ENCODE measurements around the gene ANO6. TPM values are rescaled to one million over a fixed set of nuclear protein-coding genes. Genes with fewer than 3 reads are reported as not detected.

ANO6 gene
- total RNA-seq, 1 donor = 13.7 TPM

DNA sequence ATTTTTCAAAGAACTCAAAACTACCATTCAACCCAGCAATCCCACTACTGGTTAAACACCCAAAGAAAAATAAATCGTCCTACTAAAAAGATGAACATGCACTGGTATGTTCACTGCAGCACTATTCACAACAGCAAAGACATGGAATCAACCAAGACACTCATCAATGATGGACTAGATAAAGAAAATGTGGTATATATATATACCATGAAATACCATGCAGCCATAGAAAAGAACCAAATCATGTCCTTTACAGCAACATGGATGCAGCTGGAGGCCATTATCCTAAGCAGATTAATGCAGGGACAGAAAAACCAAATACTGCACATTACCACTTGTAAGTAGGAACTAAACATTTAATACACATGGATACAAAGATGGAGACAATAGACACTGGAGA lies 3.8 kb upstream of the ANO6 start:
- DNase-seq (ENCODE audit: low read depth in 2 of 3, low spot score in 2 of 3) = no peak

GRCh38 chr12:45213107-45213506 lies 2.8 kb upstream of the ANO6 start:
- DNase-seq (ENCODE audit: low read depth in 2 of 3, low spot score in 2 of 3) = no peak

- DNase-seq (ENCODE audit: low read depth in 2 of 3, low spot score in 2 of 3) = no peak
These were observed 1.8 kb upstream of the ANO6 start for GRCh38 chr12:45214071-45214470.

- peak in 1 of 3 donors; percentile 41 for DNase-seq (ENCODE audit: low read depth in 2 of 3, low spot score in 2 of 3)
These were observed 1.0 kb upstream of the ANO6 start for GRCh38 chr12:45214749-45215418.

DNA sequence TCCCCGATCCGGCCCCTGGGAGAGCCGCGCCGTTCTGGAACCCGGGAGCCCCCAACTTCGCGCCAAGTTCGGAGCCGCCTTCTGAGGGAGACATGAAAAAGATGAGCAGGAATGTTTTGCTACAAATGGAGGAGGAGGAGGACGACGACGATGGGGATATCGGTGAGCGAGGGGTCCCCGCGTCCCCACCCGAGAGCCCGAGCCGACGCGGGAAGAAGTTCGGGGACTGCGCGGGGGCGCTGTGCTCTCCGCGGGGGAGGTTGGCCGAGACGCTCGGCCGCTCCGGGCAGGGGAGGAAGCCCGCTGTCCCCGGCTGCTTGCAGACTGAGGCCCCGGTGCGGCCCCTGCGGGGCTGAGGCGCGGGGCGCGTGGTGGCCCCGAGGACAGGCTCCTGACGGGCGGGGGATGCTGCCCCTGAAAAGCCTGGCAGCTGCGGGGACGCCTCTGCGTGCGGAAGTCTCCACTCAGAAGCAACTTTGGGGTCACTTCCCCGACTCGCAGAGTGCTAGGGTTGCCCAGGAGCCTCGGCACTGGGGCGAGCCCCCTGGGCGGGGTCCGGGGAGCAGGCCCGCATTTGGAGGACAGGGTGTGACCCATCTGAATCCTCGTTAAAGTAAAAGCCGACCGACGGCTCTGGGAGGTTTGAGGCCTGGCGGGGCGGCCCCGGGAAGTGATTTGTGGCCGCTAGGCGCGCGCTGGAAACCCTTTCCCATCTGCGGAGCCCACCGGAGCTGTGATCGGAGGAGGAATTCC lies 511 bp downstream of the ANO6 start:
- peak; percentile 21 to 61 (median 54) for DNase-seq (ENCODE audit: low read depth in 2 of 3, low spot score in 2 of 3)

DNA sequence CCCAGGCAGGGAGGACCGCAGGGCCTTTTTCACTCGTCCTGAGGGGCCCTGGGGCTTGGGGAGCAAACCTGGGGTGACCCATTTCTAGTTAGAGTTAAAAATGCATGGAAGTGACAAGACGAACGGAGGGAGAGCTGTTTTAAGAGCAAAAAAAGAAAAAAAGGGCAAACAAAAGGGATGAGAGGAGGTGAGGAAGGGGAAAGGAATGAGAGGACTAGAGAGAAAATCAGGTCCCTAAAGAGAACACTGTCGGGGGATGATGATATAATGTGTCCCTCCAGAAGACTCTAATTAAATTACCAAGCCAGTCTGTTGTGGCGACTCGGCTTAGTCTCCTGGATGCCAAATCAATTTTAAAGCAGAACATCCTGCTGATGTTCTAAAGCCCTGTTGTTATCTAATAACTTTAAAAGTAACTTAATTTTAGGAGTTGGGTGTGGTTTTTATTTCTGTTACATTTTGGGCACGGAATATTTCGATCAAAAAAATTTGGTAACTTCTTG lies 1.1 kb downstream of the ANO6 start:
- no peak for DNase-seq (ENCODE audit: low read depth in 2 of 3, low spot score in 2 of 3)

GRCh38 chr12:45217846-45218245 lies 2.0 kb downstream of the ANO6 start:
- DNase-seq (ENCODE audit: low read depth in 2 of 3, low spot score in 2 of 3) = no peak

DNA sequence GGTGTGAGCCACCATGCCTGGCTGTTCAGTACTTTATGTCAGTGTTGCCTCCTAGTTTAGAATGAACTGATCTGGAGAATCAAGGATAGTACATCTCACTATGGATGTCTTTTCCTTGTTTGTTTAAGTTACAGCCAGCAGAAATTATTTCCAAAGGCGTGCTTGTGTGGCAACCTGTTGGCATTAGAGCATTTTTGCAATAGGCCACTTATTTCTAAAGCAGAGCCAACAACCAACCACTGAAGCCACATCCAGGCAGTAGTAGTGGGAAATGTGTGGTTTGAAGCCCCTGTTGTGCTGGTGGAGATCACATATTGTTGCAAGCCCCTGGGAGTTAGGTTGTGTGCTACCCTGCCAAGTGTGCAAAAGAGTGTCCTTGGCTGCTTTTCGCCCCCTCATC lies 3.7 kb downstream of the ANO6 start:
- DNase-seq (ENCODE audit: low read depth in 2 of 3, low spot score in 2 of 3) = no peak

DNA sequence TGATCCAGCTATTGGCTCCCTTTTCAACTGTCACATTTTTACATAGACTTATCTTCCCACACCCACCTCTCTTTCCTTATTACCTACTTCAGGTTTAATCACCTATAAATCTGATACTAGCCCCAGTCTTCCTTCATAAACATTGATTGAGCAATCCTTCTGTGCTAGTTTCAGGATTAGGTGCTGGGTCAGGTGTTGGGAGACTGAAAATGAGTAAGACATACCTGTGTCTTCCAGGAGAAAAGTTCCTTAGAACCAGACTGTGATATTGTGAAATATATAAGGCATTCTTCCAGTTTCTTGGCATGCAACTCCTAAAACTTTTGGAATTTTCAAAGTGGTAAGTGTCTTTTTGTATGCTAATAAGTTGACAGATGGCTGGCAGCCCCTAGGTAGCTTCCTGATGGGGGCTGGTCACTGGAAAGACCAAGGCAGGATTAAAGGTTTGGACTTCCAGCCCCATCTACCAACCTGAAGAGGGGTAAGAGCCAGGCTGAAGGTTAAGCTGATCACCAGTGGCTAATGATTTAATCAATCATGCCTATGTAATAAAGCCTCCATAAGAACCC lies 4.6 kb downstream of the ANO6 start:
- DNase-seq (ENCODE audit: low read depth in 2 of 3, low spot score in 2 of 3) = no peak

DNA sequence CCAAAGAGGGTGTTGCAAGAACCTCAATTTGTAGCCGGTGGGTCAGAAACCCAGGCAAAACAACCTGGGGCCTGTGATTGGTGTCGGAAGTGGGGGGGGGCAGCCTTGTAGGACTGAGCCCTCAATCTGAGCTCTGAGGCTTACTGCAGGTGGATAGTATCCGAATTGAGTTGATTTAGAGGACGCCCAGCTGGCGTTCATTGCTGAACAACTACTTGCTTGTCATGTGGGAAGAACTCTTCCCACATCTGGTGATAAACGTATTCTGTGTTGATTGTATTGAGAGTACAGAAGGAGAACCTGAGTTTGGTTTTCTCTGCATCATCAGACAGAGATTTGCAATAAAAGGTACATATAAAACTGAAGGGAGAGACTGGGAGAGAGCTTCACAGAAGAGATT lies 5.1 kb downstream of the ANO6 start:
- no peak for DNase-seq (ENCODE audit: low read depth in 2 of 3, low spot score in 2 of 3)

DNA sequence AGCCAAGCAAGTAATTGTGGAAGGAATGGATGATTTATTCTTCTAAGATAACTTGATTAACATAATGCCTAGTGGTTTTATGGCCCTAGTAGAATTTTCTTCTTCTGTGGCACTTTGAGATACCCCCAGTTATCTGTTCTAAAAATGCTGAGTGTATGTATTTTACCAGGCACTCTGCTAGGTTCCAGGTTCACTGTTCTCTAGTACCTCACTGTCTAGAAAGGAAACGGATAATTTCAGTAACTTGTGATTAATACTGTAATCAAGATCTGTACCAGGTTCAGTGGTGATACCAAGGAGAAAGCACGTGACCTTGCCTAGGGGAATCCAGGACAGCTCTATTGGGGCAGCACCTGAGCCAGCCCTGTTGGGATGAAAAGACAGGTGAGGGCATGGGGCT lies 8.0 kb downstream of the ANO6 start:
- DNase-seq (ENCODE audit: low read depth in 2 of 3, low spot score in 2 of 3) = no peak

DNA sequence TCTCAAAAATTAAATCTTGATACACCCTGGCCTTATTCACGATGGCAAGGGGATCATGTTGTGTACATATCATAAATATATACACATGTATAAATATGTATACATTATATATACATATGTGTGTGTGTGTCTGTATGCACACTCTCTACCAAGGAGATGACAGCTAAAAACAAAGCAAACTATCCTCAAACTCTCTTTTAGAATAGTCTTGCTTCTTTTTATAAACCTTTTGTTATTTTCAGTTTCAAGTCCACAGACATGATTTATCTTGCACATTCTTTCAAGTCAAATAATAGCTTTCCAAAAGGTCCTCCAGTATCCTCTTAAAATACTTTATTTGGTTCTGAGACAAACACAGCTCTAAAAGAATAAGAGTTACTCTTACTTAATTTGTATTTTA lies 8.4 kb downstream of the ANO6 start:
- DNase-seq (ENCODE audit: low read depth in 2 of 3, low spot score in 2 of 3) = no peak

DNA sequence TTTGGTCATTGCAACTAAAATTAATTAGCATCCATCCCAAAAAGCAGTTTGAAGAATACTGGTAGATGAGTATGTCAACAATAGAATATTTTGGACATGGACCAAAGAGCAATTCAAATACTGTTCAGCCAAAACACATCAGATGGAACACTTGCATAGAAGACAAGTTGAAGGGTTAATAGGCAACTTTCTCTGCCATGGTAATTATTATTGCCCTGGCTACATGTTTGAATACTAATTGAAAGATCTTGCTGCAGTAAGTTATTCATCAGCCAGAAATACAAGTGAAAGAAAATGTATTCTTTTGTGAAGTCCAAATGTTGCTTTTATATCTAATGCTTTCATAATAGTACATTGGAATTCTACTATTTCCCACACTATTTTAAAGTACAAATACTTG lies 10.1 kb downstream of the ANO6 start:
- DNase-seq (ENCODE audit: low read depth in 2 of 3, low spot score in 2 of 3) = no peak

DNA sequence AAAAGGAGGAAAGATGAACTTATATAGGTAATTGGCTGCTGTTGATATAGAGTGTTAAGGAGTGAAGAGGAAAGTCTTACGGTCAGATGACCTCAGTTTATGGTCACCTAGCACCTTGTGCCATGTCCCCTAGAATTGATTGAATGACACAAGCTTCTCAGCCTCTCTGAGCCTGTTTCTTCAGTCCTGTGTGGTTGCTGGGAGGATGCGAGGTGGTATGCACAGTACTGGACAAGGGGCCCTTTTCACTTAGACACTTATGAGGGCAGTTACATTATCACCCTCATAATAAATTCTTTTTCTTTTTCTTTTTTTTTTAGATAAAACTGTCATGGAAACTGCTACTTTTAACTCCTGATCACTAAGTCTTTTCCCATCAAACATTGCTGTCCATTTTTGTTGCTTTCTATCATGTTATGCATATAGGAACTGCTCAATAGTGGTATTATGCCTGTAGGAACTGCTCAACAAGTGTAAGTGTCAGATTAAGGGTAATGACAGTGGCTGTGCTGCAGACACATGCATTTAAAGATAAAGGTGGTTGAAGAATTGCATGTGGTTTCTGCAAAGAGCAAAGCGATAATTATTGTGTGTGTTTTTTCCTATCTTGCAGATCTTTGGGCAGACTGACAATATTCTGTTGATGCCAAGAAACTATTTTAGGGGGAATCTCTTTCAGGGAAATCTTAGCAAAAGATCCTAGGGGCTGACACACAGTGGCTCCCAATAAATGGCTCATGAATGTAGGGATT lies 11.6 kb downstream of the ANO6 start:
- DNase-seq (ENCODE audit: low read depth in 2 of 3, low spot score in 2 of 3) = peak in 2 of 3 donors; percentile 25 to 56

DNA sequence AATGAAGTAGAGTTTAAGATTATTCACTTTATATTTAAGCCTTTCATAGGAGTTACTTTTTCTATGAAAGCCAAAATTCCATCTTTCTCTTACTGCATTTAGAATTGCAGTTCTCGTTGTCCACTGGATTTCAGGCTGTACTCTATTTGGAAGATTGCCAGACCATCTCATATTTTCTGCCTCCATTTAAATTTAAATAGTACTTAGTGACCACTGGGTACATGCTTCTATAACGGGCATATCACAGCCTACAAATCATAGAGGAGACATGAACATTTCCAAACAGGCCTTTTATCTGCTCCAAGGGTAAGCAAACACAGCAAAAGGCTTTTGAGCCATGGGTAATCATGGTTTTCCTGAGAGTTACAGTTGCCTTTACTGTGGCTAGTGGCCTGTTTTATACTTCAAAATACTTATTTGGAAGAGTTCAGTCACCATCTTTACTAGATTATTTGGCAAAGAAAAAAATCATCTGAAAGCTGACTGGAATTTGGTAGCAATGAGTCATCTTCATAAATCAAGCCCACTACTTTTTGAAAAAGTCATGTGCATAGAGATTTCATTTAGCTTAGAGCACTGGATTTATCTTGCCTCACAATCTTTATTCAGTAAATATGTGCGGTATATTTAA lies 15.7 kb downstream of the ANO6 start:
- DNase-seq (ENCODE audit: low read depth in 2 of 3, low spot score in 2 of 3) = peak in 1 of 3 donors; percentile 20

DNA sequence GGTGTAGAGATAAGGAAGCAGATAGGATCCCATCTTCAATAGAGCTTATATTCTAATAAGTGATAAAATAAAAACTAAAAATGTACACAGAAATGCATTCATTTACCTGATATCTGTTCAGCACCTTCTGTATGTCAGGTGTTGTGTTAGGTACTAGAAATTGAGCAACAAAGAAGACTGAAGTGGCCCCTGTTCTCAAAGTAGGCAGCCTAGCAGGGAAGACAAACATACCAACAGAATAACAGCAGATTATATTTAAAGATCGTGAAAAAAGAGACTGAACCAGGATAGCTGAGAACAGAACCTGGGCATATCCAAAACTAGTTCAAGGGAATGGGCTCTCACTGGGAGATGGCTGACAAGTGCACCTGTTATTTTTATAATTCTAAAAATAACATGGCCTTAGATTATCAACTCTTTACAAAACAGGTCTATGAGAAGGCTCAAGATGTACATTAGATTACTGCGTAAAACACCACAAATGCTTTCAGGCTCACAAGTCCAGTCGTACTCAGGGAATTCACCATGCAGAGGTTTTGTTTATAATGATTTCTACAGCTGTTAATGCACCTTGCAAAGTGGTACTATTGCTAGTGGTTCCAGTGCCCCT lies 16.4 kb downstream of the ANO6 start:
- DNase-seq (ENCODE audit: low read depth in 2 of 3, low spot score in 2 of 3) = no peak

DNA sequence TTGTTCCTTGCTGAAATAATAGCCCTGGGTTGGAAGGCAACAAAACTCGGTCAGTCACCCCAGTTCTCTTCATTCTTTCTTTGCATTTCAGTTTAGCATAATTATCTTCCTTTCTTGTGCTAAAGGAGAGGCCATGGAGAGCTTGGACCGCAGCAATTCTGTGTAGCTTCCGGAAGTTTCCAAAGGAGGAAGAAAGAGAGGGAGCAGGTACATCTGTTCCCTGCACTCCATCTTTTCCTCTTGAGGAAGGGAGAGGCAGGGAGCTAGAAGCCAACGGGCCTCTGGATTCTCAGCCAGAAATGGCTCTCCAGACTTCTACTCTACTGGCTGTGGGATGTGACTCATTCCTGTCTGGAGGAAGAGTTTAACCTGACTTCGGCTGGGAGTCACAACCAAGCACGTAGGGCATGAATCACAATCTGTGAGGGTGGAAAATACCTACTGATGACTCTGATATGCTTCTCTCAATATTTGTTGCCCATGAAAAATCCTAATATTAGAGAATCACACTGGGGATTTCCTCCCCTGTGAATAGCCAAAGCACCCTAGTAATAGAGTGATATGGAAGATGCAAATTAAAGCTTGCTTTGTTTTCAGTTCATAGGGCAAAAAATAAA lies 17.0 kb downstream of the ANO6 start:
- no peak for DNase-seq (ENCODE audit: low read depth in 2 of 3, low spot score in 2 of 3)

DNA sequence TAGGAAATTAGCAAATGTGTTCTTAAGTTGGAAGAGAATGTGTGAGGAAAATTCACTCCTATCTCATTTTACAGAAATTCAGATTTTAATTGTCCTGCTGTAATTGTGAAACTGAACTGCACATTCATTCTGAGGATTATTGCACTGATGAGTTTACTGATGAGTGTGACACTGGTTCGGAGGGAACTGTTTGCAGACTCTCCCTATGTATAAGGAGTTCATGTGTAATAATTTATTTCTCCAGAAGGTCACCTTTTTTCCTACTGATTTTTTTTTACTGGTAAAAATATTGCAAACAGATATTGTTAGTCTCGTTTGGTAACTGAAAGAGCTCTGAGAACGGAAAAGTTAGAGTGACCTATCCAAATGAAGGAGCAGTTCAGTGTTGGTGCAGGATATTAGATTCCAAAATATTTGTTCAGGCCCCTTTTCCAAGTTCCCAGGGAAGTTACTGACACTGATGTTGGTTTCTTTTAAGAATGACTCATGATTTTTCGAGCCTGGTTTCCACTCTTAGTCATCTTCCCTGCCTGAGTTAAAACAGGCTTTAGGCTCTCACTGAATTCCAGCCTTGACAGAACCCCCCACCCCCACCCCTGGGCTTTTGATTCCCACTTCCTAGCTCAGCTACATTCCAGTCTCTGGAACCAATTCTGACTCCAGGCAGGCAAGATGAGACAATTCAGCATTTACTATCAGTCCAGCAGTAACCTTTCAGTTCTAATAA lies 18.4 kb downstream of the ANO6 start:
- peak in 2 of 3 donors; percentile 18 to 42 for DNase-seq (ENCODE audit: low read depth in 2 of 3, low spot score in 2 of 3)

All from hematopoietic multipotent progenitor cell (in vitro differentiated cells).